Prostate gland (tissue), 2 donors: Measurements from ENCODE around the gene IFIH1.

ENCODE experiments used
- POLR2AphosphoS5 ChIP-seq: sonication (generic); formaldehyde crosslinking; IDR thresholded peaks from one replicate; pipeline ENCODE4 v1.6.1; 2017; ENCODE audit warnings: antibody characterized with exemption
- TF ChIP-seq, protein P1 (sequence below), 4 experiments: fragments of 200-600 bp in 2 of 4; fragments of 450-650 bp in 2 of 4; sonication (generic) in 2 of 4; IDR thresholded peaks; 1 replicate in 3 of 4; 2 replicates in 1 of 4; pipeline ENCODE4 v1.5.1; 2016 to 2019; ENCODE audit warnings: antibody characterized with exemption in 4 of 4, mild to moderate bottlenecking in 2 of 4, moderate library complexity in 2 of 4

- TF ChIP-seq, protein P1, sequence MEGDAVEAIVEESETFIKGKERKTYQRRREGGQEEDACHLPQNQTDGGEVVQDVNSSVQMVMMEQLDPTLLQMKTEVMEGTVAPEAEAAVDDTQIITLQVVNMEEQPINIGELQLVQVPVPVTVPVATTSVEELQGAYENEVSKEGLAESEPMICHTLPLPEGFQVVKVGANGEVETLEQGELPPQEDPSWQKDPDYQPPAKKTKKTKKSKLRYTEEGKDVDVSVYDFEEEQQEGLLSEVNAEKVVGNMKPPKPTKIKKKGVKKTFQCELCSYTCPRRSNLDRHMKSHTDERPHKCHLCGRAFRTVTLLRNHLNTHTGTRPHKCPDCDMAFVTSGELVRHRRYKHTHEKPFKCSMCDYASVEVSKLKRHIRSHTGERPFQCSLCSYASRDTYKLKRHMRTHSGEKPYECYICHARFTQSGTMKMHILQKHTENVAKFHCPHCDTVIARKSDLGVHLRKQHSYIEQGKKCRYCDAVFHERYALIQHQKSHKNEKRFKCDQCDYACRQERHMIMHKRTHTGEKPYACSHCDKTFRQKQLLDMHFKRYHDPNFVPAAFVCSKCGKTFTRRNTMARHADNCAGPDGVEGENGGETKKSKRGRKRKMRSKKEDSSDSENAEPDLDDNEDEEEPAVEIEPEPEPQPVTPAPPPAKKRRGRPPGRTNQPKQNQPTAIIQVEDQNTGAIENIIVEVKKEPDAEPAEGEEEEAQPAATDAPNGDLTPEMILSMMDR (IDR thresholded peaks at IDR 0.05): no peak
- TF ChIP-seq POLR2AphosphoS5: no peak
These were observed 2.5 kb upstream of the IFIH1 start for GRCh38 chr2:162320864-162321517.
